Esophagus squamous epithelium (tissue), 4 donors: ENCODE results near the gene PLXDC2.

Experiments used
- POLR2A ChIP-seq, 4 donors: fragments of 450-650 bp; IDR thresholded peaks; one replicate each; pipeline ENCODE4 v1.6.1; 2017; ENCODE audit warnings: antibody characterized with exemption in 4 of 4, mild to moderate bottlenecking in 4 of 4, moderate library complexity in 3 of 4
- TF ChIP-seq, protein P1 (sequence below), 6 experiments: fragments of 450-650 bp in 4 of 6; fragments of 200-600 bp in 2 of 6; sonication (generic) in 2 of 6; IDR thresholded peaks; one replicate each; pipeline ENCODE4 v1.5.1; 2016 to 2019; ENCODE audit warnings: antibody characterized with exemption in 6 of 6, mild to moderate bottlenecking in 4 of 6, moderate library complexity in 4 of 6

- no peak for TF ChIP-seq POLR2A (IDR thresholded peaks at IDR 0.05)
- TF ChIP-seq, protein P1, sequence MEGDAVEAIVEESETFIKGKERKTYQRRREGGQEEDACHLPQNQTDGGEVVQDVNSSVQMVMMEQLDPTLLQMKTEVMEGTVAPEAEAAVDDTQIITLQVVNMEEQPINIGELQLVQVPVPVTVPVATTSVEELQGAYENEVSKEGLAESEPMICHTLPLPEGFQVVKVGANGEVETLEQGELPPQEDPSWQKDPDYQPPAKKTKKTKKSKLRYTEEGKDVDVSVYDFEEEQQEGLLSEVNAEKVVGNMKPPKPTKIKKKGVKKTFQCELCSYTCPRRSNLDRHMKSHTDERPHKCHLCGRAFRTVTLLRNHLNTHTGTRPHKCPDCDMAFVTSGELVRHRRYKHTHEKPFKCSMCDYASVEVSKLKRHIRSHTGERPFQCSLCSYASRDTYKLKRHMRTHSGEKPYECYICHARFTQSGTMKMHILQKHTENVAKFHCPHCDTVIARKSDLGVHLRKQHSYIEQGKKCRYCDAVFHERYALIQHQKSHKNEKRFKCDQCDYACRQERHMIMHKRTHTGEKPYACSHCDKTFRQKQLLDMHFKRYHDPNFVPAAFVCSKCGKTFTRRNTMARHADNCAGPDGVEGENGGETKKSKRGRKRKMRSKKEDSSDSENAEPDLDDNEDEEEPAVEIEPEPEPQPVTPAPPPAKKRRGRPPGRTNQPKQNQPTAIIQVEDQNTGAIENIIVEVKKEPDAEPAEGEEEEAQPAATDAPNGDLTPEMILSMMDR (IDR thresholded peaks at IDR 0.05): no peak
Measured at GRCh38 chr10:19922236-19922963, 106.2 kb downstream of the PLXDC2 start.
